HepG2 (cell line): Measurements from ENCODE around the gene G6PC3. TPM values are rescaled to one million over a fixed set of nuclear protein-coding genes. Genes with fewer than 3 reads are reported as not detected.
A peak's percentile ranks its signal among the peaks of the same experiment; 100 is the strongest.

ENCODE experiments used
- ELF3 ChIP-seq: IDR thresholded peaks from 2 replicates; pipeline ENCODE4 v1.6.1; 2016; ENCODE audit warnings: missing genetic modification reagents, missing compliant biosample characterization
- FOXC1 ChIP-seq: sonication (generic); formaldehyde crosslinking; IDR thresholded peaks from 2 replicates; pipeline ENCODE4 v1.8.0; 2022; ENCODE audit warnings: mild to moderate bottlenecking, missing genetic modification reagents, borderline replicate concordance
- GATAD1 ChIP-seq: IDR thresholded peaks from 2 replicates; pipeline ENCODE4 v1.6.1; 2016; ENCODE audit warnings: missing genetic modification reagents, missing compliant biosample characterization
- HHEX ChIP-seq: IDR thresholded peaks from 2 replicates; pipeline ENCODE4 v1.6.1; 2016; ENCODE audit warnings: control low read depth
- PCBP2 ChIP-seq: fragments of 200-400 bp; formaldehyde crosslinking; optimal IDR thresholded peaks from 2 replicates; pipeline ENCODE3; 2018; ENCODE audit warnings: low read length, low read depth; ENCODE audit not compliant: poor library complexity, severe bottlenecking
- REXO4 ChIP-seq: sonication (generic); formaldehyde crosslinking; IDR thresholded peaks from 2 replicates; pipeline ENCODE4 v1.8.0; 2022; ENCODE audit warnings: missing genetic modification reagents, mild to moderate bottlenecking, borderline replicate concordance
- SOX5 ChIP-seq: IDR thresholded peaks from 2 replicates; pipeline ENCODE4 v1.6.1; 2016; ENCODE audit warnings: borderline replicate concordance
- ZBTB42 ChIP-seq: sonication (generic); formaldehyde crosslinking; IDR thresholded peaks from 2 replicates; pipeline ENCODE4 v1.5.0; 2020; ENCODE audit warnings: mild to moderate bottlenecking, missing genetic modification reagents
- ZFAT ChIP-seq: sonication (generic); formaldehyde crosslinking; conservative IDR thresholded peaks from 2 replicates; pipeline ENCODE4 v1.8.1; 2023; ENCODE audit warnings: missing genetic modification reagents, inconsistent platforms
- ZIK1 ChIP-seq: sonication (generic); formaldehyde crosslinking; IDR thresholded peaks from 2 replicates; pipeline ENCODE4 v1.5.0; 2020; ENCODE audit warnings: mild to moderate bottlenecking, low read depth, missing genetic modification reagents, borderline replicate concordance
- ZNF337 ChIP-seq: sonication (generic); formaldehyde crosslinking; IDR thresholded peaks from 2 replicates; pipeline ENCODE4 v1.5.1; 2020; ENCODE audit warnings: missing genetic modification reagents, low read depth, mild to moderate bottlenecking, borderline replicate concordance
- ZNF34 ChIP-seq: sonication (generic); formaldehyde crosslinking; IDR thresholded peaks from 2 replicates; pipeline ENCODE4 v1.4.0; 2020; ENCODE audit warnings: mild to moderate bottlenecking, missing genetic modification reagents, borderline replicate concordance
- ZNF558 ChIP-seq: sonication (generic); formaldehyde crosslinking; IDR thresholded peaks from 2 replicates; pipeline ENCODE4 v1.9.0; 2022; ENCODE audit warnings: mild to moderate bottlenecking, missing genetic modification reagents, borderline replicate concordance
- ZNF841 ChIP-seq: sonication (generic); formaldehyde crosslinking; IDR thresholded peaks from 2 replicates; pipeline ENCODE4 v1.8.1; 2023; ENCODE audit warnings: missing genetic modification reagents, borderline replicate concordance
- ZNF879 ChIP-seq: sonication (generic); formaldehyde crosslinking; IDR thresholded peaks from 2 replicates; pipeline ENCODE4 v1.8.1; 2023; ENCODE audit warnings: missing genetic modification reagents
- ZSCAN20 ChIP-seq: sonication (generic); formaldehyde crosslinking; IDR thresholded peaks from 2 replicates; pipeline ENCODE4 v1.4.0; 2020; ENCODE audit warnings: missing genetic modification reagents, mild to moderate bottlenecking, borderline replicate concordance
- polyA plus RNA-seq, 8 experiments: library from polyadenylated mRNA; depleted of rRNA in 3 of 8; stranded (reverse) in 7 of 8; unstranded in 1 of 8; fragments of >200 nt; fragmentation: Illumina TruSeq in 4 of 8; extraction: Trizol in 4 of 8; gene quantifications; 2 replicates each; pipeline versions ENCODE4 v1.2.1 to v1.2.3, GENCODE V29; 2011 to 2016; ENCODE audit warnings: low read depth in 4 of 8, missing spikeins in 1 of 8, mixed read lengths in 1 of 8; ENCODE audit not compliant: insufficient read depth in 1 of 8
- total RNA-seq, 5 experiments: library from RNA; depleted of rRNA; stranded (reverse); fragments of >200 nt; fragmentation: Illumina TruSeq; extraction: Trizol; gene quantifications; 2 replicates each; pipeline ENCODE4 v1.2.3, GENCODE V29; 2016; ENCODE audit warnings: low read depth in 1 of 5
- TF ChIP-seq, protein P1 (sequence below): sonication (generic); formaldehyde crosslinking; IDR thresholded peaks from 2 replicates; pipeline ENCODE4 v1.4.0; 2020; ENCODE audit warnings: mild to moderate bottlenecking, low read depth, missing genetic modification reagents
- TF ChIP-seq, protein P2 (sequence below): sonication (generic); formaldehyde crosslinking; IDR thresholded peaks from 2 replicates; pipeline ENCODE4 v1.5.0; 2020; ENCODE audit warnings: missing genetic modification reagents, mild to moderate bottlenecking, borderline replicate concordance
- TF ChIP-seq, protein P3 (sequence below): sonication (generic); formaldehyde crosslinking; IDR thresholded peaks from 2 replicates; pipeline ENCODE4 v1.9.0; 2022; ENCODE audit warnings: low read depth, missing genetic modification reagents
- TF ChIP-seq, protein P4 (sequence below): sonication (generic); formaldehyde crosslinking; IDR thresholded peaks from 2 replicates; pipeline ENCODE4 v1.5.1; 2020; ENCODE audit warnings: missing genetic modification reagents, mild to moderate bottlenecking, borderline replicate concordance

G6PC3 gene
- total and polyA plus RNA-seq, 2 of the 13 experiments (the other 11 are each of a cell fraction or from before 2014, with no cell fraction given) = 38.5 to 75.8 TPM

DNA sequence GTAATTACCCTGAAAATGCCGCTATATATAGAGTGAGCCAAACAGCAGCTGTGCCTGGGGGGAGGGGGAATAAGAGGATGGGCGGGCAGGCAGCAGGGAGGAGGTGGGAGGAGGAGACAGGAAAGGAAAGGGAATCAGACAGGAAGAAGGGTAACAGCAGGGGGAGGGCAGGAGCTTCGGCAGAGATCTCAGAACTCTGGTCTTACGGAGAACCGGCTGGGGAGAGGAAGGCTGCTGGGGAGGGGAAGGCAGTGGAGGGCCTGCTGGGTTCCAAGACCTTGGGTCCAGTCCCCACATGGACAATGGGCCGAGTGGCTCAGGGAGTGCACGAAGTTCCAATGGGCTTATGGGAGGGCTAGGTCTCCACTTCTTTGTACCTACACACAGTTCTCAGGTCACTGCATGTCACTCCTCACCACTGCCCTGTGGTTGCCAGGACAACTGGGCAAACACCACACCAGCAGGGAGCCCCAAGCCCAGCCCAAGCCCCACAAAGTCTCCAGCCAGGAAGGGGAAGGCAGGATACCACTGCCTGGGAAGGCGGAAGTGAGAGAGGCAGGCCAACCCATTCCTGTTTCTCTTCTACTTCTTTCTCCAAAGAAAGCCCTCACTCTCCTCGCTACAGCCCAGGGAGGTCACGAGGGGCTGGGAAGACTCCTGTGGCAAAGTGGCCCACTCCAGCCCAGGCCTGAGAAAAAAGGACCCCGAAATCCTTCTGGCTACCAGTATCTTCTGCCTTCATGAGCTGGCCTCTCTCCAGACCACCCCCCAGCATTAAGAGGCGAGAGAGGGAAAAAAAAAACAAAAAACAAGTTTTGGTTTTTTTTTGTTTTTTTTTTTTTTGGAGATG lies 25.3 kb downstream of the G6PC3 start (continued):
- TF ChIP-seq, protein P1, sequence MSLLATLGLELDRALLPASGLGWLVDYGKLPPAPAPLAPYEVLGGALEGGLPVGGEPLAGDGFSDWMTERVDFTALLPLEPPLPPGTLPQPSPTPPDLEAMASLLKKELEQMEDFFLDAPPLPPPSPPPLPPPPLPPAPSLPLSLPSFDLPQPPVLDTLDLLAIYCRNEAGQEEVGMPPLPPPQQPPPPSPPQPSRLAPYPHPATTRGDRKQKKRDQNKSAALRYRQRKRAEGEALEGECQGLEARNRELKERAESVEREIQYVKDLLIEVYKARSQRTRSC (CRISPR knock-in tag) = no peak
- TF ChIP-seq ZSCAN20 (CRISPR knock-in tag) = no peak
- TF ChIP-seq, protein P2, sequence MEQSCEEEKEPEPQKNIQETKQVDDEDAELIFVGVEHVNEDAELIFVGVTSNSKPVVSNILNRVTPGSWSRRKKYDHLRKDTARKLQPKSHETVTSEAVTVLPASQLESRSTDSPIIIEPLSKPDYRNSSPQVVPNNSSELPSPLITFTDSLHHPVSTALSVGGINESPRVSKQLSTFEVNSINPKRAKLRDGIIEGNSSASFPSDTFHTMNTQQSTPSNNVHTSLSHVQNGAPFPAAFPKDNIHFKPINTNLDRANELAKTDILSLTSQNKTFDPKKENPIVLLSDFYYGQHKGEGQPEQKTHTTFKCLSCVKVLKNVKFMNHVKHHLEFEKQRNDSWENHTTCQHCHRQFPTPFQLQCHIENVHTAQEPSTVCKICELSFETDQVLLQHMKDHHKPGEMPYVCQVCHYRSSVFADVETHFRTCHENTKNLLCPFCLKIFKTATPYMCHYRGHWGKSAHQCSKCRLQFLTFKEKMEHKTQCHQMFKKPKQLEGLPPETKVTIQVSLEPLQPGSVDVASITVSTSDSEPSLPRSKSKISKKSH = peak; percentile 76; the same call in 1 of the 2 replicates
- peak; percentile 93 for TF ChIP-seq ELF3
- no peak for TF ChIP-seq ZNF841
- TF ChIP-seq GATAD1 (CRISPR knock-in tag) = no peak
- TF ChIP-seq FOXC1 (CRISPR knock-in tag) = no peak
- no peak for TF ChIP-seq ZNF34 (CRISPR knock-in tag)
- no peak for TF ChIP-seq ZIK1 (CRISPR knock-in tag)
- TF ChIP-seq, protein P3, sequence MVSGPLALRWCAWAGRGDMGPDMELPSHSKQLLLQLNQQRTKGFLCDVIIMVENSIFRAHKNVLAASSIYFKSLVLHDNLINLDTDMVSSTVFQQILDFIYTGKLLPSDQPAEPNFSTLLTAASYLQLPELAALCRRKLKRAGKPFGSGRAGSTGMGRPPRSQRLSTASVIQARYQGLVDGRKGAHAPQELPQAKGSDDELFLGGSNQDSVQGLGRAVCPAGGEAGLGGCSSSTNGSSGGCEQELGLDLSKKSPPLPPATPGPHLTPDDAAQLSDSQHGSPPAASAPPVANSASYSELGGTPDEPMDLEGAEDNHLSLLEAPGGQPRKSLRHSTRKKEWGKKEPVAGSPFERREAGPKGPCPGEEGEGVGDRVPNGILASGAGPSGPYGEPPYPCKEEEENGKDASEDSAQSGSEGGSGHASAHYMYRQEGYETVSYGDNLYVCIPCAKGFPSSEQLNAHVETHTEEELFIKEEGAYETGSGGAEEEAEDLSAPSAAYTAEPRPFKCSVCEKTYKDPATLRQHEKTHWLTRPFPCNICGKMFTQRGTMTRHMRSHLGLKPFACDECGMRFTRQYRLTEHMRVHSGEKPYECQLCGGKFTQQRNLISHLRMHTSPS (CRISPR knock-in tag) = 0 out of 2 replicates have a peak, but pooled peaks have one; percentile 54
- no peak for TF ChIP-seq ZNF879
- TF ChIP-seq ZBTB42 (CRISPR knock-in tag) = no peak
- TF ChIP-seq REXO4 (CRISPR knock-in tag) = no peak
- peak; percentile 53 for TF ChIP-seq PCBP2
- TF ChIP-seq, protein P4, sequence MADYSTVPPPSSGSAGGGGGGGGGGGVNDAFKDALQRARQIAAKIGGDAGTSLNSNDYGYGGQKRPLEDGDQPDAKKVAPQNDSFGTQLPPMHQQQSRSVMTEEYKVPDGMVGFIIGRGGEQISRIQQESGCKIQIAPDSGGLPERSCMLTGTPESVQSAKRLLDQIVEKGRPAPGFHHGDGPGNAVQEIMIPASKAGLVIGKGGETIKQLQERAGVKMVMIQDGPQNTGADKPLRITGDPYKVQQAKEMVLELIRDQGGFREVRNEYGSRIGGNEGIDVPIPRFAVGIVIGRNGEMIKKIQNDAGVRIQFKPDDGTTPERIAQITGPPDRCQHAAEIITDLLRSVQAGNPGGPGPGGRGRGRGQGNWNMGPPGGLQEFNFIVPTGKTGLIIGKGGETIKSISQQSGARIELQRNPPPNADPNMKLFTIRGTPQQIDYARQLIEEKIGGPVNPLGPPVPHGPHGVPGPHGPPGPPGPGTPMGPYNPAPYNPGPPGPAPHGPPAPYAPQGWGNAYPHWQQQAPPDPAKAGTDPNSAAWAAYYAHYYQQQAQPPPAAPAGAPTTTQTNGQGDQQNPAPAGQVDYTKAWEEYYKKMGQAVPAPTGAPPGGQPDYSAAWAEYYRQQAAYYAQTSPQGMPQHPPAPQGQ (CRISPR knock-in tag) = no peak
- no peak for TF ChIP-seq ZNF558 (CRISPR knock-in tag)
- no peak for TF ChIP-seq HHEX
- TF ChIP-seq SOX5 (CRISPR knock-in tag) = 0 out of 2 replicates have a peak, but pooled peaks have one; percentile 7
- no peak for TF ChIP-seq ZNF337 (CRISPR knock-in tag)
- TF ChIP-seq ZFAT (CRISPR knock-in tag) = no peak
